Measurements from ENCODE around the gene DIP2C.

DIP2C gene

DNA sequence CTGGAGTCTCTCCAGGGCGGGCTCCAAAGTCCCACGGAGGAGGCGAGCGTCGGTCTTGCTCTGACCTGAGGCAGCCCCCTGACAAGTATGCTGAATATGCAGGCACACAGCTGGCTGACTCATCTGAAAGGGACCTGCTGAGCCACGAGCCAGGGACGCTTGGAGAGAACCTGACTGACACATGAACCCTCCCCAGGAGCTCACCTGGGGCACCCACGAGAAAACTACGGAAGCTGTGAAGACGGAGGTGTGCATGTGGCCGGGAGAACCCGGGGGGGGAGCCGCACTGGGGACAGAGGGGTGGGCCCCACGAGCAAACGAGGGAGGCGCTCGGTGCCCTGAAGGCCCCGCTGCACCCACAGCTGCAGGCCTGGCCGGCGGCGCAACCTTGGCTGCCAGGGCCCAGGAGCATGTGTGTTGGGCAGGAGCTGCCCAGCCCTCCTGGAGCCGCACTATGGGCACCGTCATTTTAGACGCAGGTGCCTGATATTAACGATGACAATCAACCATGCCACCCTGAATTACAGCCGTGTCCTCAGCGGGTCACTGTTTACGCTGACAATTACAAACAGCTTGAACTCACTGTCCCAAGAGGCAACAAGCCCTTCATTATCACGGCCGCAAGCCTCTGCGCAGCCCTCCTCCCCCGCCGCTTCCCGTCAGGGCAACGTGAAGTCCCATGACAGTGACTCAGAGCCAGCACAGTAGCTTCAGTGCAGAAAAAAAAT, 64.7 kb downstream of the DIP2C start:
- no peaks in the 10 kb centered on the region for H3K36me3 Mint-ChIP-seq
- peaks cover 5% of the 10 kb centered on the region for H3K4me1 Mint-ChIP-seq
- H3K4me3 Mint-ChIP-seq: no peak overlapping the region
- H3K9me3 Mint-ChIP-seq: no peaks in the 10 kb centered on the region
- H3K27me3 Mint-ChIP-seq: peaks cover 18% of the 10 kb centered on the region
- no peak overlapping the region for H3K27ac Mint-ChIP-seq

DNA sequence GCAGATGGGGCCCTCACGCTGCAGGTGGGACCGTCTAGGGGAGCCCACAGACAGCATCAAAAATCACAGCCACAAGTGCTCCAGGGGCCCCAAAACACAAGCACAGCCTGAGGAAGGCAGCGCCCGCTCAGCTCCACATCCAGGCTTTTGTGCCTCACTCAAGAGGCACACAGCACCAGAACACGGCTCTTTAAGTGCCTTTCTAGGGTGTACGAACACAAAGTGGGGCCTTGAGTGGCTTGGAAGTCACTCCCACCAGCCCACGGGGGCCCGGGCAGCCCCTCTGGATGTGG, 65.2 kb downstream of the DIP2C start:
- H3K36me3 Mint-ChIP-seq: no peaks in the 10 kb centered on the region
- H3K27me3 Mint-ChIP-seq: peaks cover 18% of the 10 kb centered on the region
- no peaks in the 10 kb centered on the region for H3K9me3 Mint-ChIP-seq
- no peak overlapping the region for H3K27ac Mint-ChIP-seq
- peaks cover 6% of the 10 kb centered on the region for H3K4me1 Mint-ChIP-seq
- no peak overlapping the region for H3K4me3 Mint-ChIP-seq

DNA sequence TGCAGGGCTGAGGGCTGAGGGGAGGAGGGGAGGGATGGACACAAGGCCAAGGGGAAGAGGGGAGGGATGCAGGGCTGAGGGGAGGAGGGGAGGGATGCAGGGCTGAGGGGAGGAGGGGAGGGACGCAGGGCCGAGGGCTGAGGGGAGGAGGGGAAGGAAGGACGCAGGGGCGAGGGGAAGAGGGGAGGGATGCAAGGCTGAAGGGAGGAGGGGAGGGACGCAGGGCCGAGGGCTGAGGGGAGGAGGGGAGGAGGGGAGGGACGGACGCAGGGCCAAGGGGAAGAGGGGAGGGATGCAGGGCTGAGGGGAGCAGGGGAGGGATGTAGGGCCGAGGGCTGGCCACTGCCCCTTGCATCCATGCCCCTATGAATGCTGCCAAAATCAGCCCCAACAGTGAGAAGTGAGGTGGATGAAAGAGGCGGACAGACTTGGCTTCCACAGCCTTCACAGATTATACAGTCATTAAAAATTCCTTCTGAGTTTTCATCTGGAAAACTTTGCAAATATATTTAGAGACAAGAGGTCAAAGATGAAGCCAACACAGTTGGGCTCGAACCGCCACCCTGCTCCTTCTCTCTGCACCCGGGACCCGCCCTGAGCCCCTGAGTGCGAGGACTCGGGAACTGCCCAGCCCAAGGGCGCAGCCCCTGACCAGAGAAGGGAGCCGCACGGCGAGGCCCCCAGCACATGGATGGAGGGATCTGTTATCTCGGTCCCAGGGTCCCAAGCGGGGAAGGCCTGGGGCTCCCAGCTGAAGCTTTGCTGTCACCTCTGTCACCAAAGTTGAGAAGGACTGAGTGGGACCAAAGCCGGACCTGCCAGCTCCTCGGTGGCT, 65.8 kb downstream of the DIP2C start:
- Mint-ChIP-seq H3K27me3 (peaks cover 16% of the 10 kb centered on the region), H3K9me3 (no peaks in the 10 kb centered on the region), H3K36me3 (no peaks in the 10 kb centered on the region), H3K4me1 (peaks cover 6% of the 10 kb centered on the region), H3K4me3 (no peak overlapping the region), H3K27ac (no peak overlapping the region)

DNA sequence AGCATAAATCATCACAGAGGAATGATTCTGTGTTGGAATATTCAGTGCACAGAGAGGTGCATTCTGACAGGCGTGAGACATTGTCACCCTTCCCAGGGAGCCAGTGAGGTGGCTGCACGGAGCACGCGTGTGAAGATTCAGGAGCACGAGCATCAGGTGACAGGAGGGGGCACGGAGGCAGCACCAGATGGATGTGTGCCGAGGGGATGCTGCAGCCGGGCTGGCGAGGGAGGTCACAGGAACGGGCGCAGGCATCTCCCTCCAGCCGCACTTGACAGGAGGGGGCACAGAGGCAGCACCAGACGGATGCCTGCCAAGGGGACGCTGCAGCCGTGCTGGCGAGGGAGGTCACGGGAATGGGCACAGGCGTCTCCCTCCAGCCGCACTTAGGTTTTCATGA, 66.5 kb downstream of the DIP2C start:
- no peaks in the 10 kb centered on the region for H3K36me3 Mint-ChIP-seq
- no peaks in the 10 kb centered on the region for H3K9me3 Mint-ChIP-seq
- peaks cover 6% of the 10 kb centered on the region for H3K4me1 Mint-ChIP-seq
- no peak overlapping the region for H3K27ac Mint-ChIP-seq
- peaks cover 15% of the 10 kb centered on the region for H3K27me3 Mint-ChIP-seq
- no peak overlapping the region for H3K4me3 Mint-ChIP-seq

DNA sequence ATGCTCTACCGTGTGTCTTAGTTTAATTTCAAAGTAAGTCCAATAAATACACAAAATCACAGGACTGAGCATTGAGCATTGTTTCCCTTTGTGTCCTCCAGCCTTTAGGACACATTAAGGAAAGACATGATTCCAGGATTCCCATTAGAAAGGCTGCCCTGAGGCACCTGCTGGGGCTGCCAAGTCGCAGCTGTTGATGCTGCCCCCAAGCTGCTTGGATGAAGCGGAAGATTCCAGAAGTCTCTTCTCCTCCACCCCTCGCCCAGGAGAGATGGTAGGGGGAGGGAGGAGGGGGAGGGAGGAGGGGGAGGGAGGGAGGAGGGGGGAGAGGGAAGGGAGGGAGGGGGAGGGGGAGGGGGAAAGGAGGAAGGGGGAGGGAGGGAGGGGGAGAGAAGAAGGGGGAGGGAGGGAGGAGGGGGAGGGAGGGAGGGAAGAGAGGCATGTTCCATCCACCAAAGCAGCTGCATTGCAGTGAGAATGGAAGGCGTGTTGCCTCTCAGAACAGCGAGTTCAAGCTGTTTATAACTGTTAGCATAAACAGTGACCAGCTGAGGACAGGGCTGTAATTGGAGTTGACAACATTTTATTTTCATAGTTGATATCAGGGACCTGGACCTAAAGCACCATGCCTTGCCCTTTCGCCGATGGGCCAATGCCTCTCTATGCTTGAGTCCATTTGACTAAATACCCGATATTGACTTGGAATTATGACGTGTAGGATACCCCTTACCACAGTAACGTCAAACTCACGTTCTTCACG, 67.3 kb downstream of the DIP2C start:
- Mint-ChIP-seq H3K9me3 (no peaks in the 10 kb centered on the region), H3K27me3 (peaks cover 15% of the 10 kb centered on the region), H3K36me3 (no peaks in the 10 kb centered on the region), H3K4me1 (peaks cover 6% of the 10 kb centered on the region), H3K27ac (no peak overlapping the region), H3K4me3 (no peak overlapping the region)

DNA sequence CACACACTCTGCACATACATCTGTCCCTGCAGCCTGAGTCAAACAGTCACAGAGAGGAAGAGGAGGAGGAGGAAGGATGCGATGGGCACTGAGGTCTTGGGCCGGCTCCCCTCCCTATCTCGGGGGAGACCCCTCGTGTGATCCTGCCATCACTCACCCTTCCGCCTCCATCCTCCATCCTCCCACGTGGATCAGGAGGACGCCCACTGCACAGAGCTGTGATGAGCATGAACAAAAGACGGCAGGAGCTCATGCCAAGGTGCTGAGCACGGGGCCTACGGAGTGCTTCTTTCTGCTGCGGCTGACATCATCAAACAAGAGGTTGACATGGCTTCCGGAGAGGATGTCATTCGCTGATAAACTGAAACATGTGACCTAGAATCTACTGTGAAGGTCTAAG, 68.0 kb downstream of the DIP2C start:
- Mint-ChIP-seq H3K4me1 (peaks cover 6% of the 10 kb centered on the region), H3K27ac (no peak overlapping the region), H3K27me3 (peaks cover 15% of the 10 kb centered on the region), H3K9me3 (no peaks in the 10 kb centered on the region), H3K36me3 (no peaks in the 10 kb centered on the region), H3K4me3 (no peak overlapping the region)

DNA sequence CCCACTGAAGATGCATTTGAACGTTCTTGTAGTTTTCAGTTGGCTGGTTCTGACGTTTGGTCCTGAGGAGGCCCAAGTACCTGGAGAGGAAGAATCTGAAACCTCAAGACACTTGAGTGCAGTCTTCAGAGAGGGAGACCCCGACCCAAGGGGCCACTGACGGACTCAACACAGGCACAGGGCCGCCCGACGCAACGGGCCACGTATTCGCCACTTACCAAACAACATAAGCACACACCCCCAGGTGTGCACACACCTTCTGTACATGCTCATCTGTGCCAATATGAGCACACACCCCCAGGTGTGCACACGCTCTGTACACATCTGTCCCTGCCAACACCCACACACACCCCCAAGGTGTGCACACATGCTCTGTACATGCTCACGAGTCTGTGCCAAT, 68.5 kb downstream of the DIP2C start:
- peaks cover 6% of the 10 kb centered on the region for H3K4me1 Mint-ChIP-seq
- H3K36me3 Mint-ChIP-seq: no peaks in the 10 kb centered on the region

DNA sequence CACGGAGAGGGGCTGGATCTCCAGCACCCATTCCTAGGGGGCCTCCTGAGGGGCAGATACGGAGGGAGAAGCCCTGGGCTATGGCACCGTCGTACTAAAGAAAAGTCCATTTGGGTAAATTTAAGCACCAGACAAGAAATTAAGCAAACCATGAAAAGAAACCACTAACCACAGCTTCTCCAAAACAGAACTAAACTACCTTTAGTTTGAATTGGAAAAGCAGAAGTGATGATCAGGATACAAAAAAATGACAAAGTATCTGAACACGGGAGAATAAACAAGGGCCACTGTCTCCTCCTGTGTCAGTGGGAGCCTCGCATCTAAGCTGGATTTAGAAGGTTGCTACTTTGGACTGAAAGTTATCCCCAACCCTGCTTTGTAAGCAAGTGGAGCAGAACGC, 69.1 kb downstream of the DIP2C start:
- peaks cover 17% of the 10 kb centered on the region for H3K27me3 Mint-ChIP-seq
- no peaks in the 10 kb centered on the region for H3K9me3 Mint-ChIP-seq
- H3K4me1 Mint-ChIP-seq: peaks cover 6% of the 10 kb centered on the region
- no peaks in the 10 kb centered on the region for H3K36me3 Mint-ChIP-seq
- peak overlapping the region; percentile 30 for H3K27ac Mint-ChIP-seq
- H3K4me3 Mint-ChIP-seq: no peak overlapping the region

More for the DNA sequence above, 68.5 kb downstream of the DIP2C start:
- Mint-ChIP-seq H3K27me3 (peaks cover 15% of the 10 kb centered on the region), H3K4me3 (no peak overlapping the region), H3K27ac (no peak overlapping the region), H3K9me3 (no peaks in the 10 kb centered on the region)

DNA sequence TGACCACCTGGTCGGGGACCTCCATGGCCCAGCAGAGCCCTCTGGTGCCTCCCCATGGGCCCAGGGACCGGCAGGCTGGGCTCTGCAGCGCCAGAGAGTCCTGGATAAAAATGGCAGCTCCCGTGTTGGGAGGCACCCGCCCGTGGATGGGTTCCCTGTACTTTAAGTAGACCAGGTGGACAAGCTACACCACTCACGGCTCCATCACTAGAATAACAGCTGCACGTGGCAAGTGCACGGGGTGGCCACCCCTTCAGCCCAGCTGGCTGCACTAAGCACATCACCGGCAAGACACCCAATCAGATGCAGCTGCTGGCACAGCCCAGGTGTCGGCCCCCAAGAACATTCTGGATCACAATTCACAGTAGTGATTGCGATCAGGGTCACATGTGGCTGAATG, 69.8 kb downstream of the DIP2C start:
- Mint-ChIP-seq H3K9me3 (no peaks in the 10 kb centered on the region), H3K4me1 (peaks cover 6% of the 10 kb centered on the region), H3K36me3 (no peaks in the 10 kb centered on the region), H3K4me3 (no peak overlapping the region), H3K27me3 (peaks cover 17% of the 10 kb centered on the region), H3K27ac (no peak overlapping the region)

DNA sequence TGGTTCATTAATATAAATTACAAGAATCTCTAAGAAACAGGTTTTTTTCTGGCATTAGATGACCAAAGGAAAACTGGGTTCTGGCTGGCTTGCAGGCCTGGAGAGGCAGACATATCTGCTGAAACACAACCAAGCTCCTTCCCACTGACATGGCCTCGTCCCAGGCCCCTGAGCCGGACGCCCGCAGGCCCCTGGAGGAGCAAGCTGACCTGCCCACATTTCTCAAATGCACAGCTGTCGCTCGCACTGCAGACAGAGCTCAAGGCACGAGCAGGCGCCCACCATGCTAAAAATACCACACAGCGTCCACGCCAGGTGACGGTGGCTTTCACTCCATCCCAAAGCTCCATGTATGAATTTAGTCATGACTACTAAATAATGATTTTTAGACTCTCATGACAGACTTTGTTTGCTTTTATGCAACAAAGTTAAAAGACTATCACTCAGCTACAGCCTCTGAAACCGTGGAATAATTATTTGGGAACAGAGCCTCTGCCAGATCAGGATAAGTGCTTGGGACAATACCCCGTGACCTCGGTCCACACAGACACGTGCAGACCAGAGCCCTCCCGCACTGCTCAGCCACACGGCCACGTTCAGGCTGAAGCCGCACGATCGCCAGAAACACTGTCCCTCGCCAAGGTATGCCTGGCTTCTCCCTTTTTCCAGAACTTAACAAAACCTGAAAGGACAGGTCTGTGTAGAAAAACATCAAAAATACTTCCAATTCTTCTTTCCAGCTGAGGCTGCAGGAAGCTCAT, 71.1 kb downstream of the DIP2C start:
- Mint-ChIP-seq H3K9me3 (no peaks in the 10 kb centered on the region), H3K4me3 (no peak overlapping the region), H3K36me3 (no peaks in the 10 kb centered on the region), H3K27ac (no peak overlapping the region), H3K27me3 (peaks cover 17% of the 10 kb centered on the region), H3K4me1 (peaks cover 6% of the 10 kb centered on the region)

DNA sequence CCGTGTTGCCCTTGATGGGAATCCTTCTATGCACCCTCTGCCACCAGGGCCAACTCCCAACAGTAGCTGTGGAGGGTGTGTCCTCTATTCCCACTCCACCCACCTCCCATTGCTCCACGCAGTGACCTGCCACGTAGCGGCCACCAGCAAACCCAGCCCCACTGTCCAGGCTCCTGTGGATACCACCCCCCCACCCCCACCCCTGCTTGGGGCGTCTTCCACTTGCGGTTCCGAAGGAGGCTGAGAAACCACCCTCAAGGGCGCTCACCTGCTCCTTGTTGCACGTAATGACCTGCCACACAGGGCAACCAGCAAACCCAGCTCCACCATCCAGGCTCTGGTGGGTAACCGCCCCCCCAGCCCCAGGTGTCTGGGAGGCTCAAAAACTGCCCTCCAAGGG, 72.0 kb downstream of the DIP2C start:
- Mint-ChIP-seq H3K4me3 (no peak overlapping the region), H3K27me3 (peaks cover 12% of the 10 kb centered on the region), H3K4me1 (peaks cover 6% of the 10 kb centered on the region), H3K27ac (no peak overlapping the region), H3K36me3 (no peaks in the 10 kb centered on the region), H3K9me3 (no peaks in the 10 kb centered on the region)

DNA sequence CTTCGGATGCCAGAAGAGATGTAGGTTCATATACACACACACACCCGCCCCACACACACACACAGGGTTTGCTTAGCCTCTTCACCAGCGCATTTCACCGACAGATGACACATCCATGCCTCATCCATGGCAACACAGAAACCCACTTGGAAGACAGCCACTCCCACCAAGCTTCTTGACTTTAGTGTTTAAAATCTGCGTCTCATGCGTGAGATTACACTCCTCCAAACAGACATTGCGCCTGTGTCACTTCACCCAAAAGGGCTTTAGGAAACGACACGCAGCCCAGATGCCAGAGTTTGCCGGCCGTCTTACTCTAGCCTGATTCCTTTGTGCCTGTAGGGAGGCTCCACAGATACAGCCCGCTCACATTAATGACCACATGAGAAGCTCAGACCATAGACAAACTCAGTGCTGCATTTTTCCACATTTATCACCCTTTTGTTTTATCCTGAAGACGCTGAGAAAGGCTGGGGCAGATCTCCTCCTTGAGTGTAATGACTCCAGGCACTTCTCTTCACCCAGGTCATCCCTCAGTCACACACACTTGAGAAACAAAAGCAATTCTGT, 73.8 kb downstream of the DIP2C start:
- peaks cover 10% of the 10 kb centered on the region for H3K4me1 Mint-ChIP-seq
- H3K9me3 Mint-ChIP-seq: no peaks in the 10 kb centered on the region
- no peak overlapping the region for H3K27ac Mint-ChIP-seq
- H3K36me3 Mint-ChIP-seq: no peaks in the 10 kb centered on the region
- H3K4me3 Mint-ChIP-seq: no peak overlapping the region
- H3K27me3 Mint-ChIP-seq: peaks cover 7% of the 10 kb centered on the region

DNA sequence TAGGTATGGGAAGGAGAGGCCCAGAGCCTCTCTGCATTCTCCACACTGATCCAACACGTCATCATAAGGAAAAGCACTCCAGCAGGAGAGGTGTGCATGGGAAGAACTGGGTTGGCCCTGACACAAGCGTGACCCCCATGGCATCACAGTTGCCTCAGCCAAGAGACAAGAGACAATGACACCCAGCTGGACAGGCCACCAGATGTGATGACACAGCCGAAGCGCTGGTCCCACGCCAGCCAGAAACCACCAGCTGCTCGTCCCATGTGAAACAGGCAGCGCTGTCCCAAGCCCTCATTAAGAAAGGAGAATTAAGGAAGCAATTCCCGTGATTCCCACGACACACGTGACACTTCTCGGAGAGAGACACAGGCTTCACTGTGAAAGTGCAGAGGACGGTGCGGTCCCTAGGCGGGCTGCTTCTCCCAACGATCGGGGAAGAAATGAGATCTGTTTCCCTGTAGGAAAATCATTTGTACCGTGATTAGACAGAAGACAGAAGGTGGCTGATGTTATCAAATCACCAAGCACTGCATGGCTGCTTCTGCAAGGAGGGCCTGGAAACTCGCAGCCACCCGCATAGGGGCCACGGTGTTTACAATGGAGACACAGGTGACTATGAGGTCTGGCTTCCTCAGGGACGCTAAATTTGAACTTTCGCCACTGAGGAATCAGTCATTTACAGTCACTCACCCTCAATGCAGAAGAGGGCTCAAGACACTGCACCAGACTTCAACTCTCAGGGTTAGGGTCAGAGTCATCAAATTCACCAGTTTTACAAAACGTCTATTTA, 74.5 kb downstream of the DIP2C start:
- H3K27ac Mint-ChIP-seq: no peak overlapping the region
- no peaks in the 10 kb centered on the region for H3K36me3 Mint-ChIP-seq
- H3K9me3 Mint-ChIP-seq: no peaks in the 10 kb centered on the region
- H3K4me3 Mint-ChIP-seq: no peak overlapping the region
- H3K4me1 Mint-ChIP-seq: peaks cover 10% of the 10 kb centered on the region
- H3K27me3 Mint-ChIP-seq: peaks cover 4% of the 10 kb centered on the region

DNA sequence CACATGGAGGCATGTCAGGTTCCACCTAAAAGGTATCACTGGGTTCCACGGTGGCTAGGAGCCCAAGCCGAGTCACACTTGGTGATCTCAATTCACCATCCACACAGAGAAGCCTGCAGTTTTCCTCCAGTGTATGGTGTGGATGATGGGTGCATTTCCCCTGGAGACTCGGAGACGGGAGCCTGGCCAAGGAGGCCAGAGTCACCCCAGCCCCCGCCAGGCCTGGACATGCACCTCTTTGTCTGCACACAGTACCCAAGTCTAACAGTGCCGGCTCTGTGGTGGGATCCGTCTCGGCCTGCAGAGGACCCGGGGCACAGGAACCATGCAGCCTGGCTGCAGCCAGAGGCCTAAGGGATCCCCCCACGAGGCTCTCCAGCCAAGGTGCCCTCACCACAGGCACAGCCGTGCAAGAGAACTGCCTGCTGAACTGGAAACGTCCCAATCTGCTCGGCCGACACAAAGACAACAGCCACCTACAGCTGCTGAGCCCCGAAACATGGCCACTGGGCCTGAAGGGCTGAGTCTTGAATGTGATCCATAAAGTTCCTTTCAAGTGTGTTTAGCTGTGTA, 75.2 kb downstream of the DIP2C start:
- Mint-ChIP-seq H3K27me3 (peaks cover 3% of the 10 kb centered on the region), H3K27ac (no peak overlapping the region), H3K4me3 (no peak overlapping the region), H3K36me3 (no peaks in the 10 kb centered on the region), H3K9me3 (no peaks in the 10 kb centered on the region), H3K4me1 (peaks cover 11% of the 10 kb centered on the region)

Measured in activated naive CD4-positive, alpha-beta T cell treated with anti-CD3 and anti-CD28 coated beads, Interleukin-2, amount 50 U/mL, for 24 hours (primary cell).